SU-DHL-6 (cell line): ENCODE data around the gene FBLN2.

Experiments
- H2AFZ ChIP-seq: fragments of 200-600 bp; sonication (generic); 2 replicates; pipeline ENCODE4 v1.6.1; 2014; ENCODE audit warnings: low read depth, mild to moderate bottlenecking, moderate library complexity, mixed read lengths, antibody characterized with exemption, low read length; ENCODE audit not compliant: severe bottlenecking
- H3F3A ChIP-seq: fragments of 200-600 bp; shearing (Covaris generic); 2 replicates; pipeline ENCODE4 v1.6.0; 2016; ENCODE audit warnings: antibody characterized with exemption, mild to moderate bottlenecking; ENCODE audit not compliant: insufficient read depth
- H3K27ac ChIP-seq: fragments of 200-600 bp; sonication (generic); 2 replicates; pipeline ENCODE4 v1.5.1; 2016; ENCODE audit warnings: low read depth, mild to moderate bottlenecking, low read length, moderate library complexity, mixed read lengths
- H3K27me3 ChIP-seq: fragments of 200-600 bp; sonication (generic), shearing (Covaris generic); 2 replicates; pipeline ENCODE4 v1.6.0; 2014; ENCODE audit warnings: mild to moderate bottlenecking, low read length
- H3K36me3 ChIP-seq: fragments of 200-600 bp; sonication (generic); 2 replicates; pipeline ENCODE4 v1.6.1; 2014; ENCODE audit warnings: mild to moderate bottlenecking, low read length, mixed read lengths
- H3K4me2 ChIP-seq: fragments of 300-600, 200-600 bp; shearing (Covaris generic), sonication (generic); 2 replicates; pipeline ENCODE4 v1.6.0; 2014; ENCODE audit warnings: low read length, low read depth, mild to moderate bottlenecking; ENCODE audit not compliant: poor library complexity, severe bottlenecking
- H3K4me3 ChIP-seq: fragments of 200-600 bp; sonication (generic); 2 replicates; pipeline ENCODE4 v1.5.1; 2014; ENCODE audit warnings: antibody characterized with exemption, low read length, mild to moderate bottlenecking, mixed read lengths; ENCODE audit not compliant: insufficient read depth, poor library complexity, severe bottlenecking
- H3K79me2 ChIP-seq: fragments of 200-600 bp; sonication (generic); 2 replicates; pipeline ENCODE4 v1.6.1; 2014; ENCODE audit warnings: mild to moderate bottlenecking, low read length, moderate library complexity; ENCODE audit not compliant: insufficient read depth
- H3K9ac ChIP-seq: fragments of 200-600 bp; sonication (generic); 2 replicates; pipeline ENCODE4 v1.7.0; 2014; ENCODE audit warnings: mild to moderate bottlenecking, low read length
- H3K9me2 ChIP-seq: fragments of 200-600 bp; sonication (generic); replicated peaks from 2 replicates; pipeline ENCODE4 v1.6.1; 2014; ENCODE audit warnings: low read length; ENCODE audit not compliant: insufficient read depth
- H3K9me3 ChIP-seq: fragments of 200-600 bp; sonication (generic); 2 replicates; pipeline ENCODE4 v1.6.1; 2014; ENCODE audit warnings: low read length, mixed read lengths; ENCODE audit not compliant: insufficient read depth
- H4K20me1 ChIP-seq: fragments of 200-600 bp; sonication (generic); 2 replicates; pipeline ENCODE4 v1.6.1; 2014; ENCODE audit warnings: low read depth, mild to moderate bottlenecking, antibody characterized with exemption, low read length, moderate library complexity, mixed read lengths
- EZH2phosphoT487 ChIP-seq: fragments of 200-600 bp; sonication (generic), shearing (Covaris generic); conservative IDR thresholded peaks from 2 replicates; pipeline ENCODE4 v1.6.1; 2018; ENCODE audit warnings: mild to moderate bottlenecking, antibody characterized with exemption, low read length, moderate library complexity, mixed read lengths
- TF ChIP-seq, protein P1 (sequence below): fragments of 200-600 bp; sonication (generic); IDR thresholded peaks from one replicate; pipeline ENCODE4 v1.5.1; 2017; ENCODE audit warnings: antibody characterized with exemption, mild to moderate bottlenecking, low read length, moderate library complexity; ENCODE audit not compliant: insufficient read depth, poor library complexity, severe bottlenecking

FBLN2 gene

DNA sequence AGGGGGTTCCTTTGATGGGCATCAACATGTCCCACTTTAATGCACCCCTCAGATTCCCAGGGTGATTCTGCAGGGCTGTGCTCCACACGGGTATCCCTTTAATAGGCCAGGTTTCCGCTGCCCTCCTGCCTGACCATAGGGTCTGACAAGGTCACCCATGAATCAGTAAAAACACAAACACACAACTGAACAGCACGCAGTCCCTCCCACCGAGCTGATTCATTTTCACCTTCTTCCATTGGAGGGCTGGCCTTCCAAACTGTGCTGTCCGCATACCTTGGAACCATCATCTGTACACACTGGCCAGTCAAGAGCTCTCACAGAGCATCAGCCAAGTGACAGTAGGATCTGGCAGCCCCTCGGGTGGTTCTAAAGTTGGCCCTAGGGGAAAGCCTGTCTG lies 93.7 kb downstream of the FBLN2 start:
- no peak overlapping the region for H3K9ac ChIP-seq
- H3F3A ChIP-seq = no peaks in the 10 kb centered on the region
- TF ChIP-seq EZH2phosphoT487 = no peak
- TF ChIP-seq, protein P1, sequence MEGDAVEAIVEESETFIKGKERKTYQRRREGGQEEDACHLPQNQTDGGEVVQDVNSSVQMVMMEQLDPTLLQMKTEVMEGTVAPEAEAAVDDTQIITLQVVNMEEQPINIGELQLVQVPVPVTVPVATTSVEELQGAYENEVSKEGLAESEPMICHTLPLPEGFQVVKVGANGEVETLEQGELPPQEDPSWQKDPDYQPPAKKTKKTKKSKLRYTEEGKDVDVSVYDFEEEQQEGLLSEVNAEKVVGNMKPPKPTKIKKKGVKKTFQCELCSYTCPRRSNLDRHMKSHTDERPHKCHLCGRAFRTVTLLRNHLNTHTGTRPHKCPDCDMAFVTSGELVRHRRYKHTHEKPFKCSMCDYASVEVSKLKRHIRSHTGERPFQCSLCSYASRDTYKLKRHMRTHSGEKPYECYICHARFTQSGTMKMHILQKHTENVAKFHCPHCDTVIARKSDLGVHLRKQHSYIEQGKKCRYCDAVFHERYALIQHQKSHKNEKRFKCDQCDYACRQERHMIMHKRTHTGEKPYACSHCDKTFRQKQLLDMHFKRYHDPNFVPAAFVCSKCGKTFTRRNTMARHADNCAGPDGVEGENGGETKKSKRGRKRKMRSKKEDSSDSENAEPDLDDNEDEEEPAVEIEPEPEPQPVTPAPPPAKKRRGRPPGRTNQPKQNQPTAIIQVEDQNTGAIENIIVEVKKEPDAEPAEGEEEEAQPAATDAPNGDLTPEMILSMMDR = no peak
- H3K36me3 ChIP-seq = no peaks in the 10 kb centered on the region
- no peaks in the 10 kb centered on the region for H3K9me3 ChIP-seq
- no peak overlapping the region for H2AFZ ChIP-seq
- H3K79me2 ChIP-seq = no peaks in the 10 kb centered on the region
- no peaks in the 10 kb centered on the region for H3K27me3 ChIP-seq
- no peak overlapping the region for H3K4me3 ChIP-seq
- H3K27ac ChIP-seq = no peak overlapping the region
- H4K20me1 ChIP-seq = no peaks in the 10 kb centered on the region
- no peak overlapping the region for H3K4me2 ChIP-seq
- H3K9me2 ChIP-seq = no peaks in the 10 kb centered on the region

DNA sequence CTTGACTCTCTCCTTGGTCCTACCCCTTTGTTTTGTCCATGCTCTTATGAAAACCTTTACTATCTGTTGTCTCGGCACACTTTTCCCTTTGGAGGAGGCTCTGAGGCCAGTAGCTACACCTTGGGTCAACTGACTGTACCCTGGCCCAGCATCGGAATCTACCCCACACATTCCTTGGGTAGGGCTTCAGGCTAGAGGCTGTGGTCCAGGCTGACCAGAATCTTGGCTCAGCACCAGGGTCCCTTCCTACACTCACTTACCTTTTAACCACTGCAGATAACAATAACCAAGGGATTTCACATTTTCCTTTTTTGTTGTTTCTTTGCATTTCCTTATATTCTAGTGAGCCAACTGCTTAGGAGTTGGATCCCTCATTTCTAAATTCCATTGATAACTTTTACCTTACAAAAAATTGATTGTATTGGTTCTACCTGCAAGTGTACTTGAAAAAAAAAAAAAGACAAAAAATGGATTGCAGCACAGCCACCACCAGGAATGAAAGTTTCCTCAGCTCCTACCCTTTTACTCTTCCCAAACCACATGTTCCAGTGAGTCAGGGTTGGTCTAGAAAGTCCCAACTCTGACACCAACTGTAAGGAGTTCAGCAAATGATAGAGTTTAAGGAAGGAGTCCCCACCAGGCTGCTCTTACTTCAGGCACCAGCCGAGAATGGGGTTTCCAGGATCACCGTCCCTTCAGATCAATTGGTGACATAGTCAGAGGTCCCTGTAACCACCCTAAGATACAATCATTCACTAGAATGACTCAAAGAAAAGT lies 95.6 kb downstream of the FBLN2 start:
- no peak overlapping the region for H3K9ac ChIP-seq
- H3K27ac ChIP-seq = no peak overlapping the region
- no peaks in the 10 kb centered on the region for H3K79me2 ChIP-seq
- no peaks in the 10 kb centered on the region for H3F3A ChIP-seq
- H3K9me2 ChIP-seq = no peaks in the 10 kb centered on the region
- H3K9me3 ChIP-seq = no peaks in the 10 kb centered on the region
- no peaks in the 10 kb centered on the region for H3K36me3 ChIP-seq
- H4K20me1 ChIP-seq = no peaks in the 10 kb centered on the region
- no peak for TF ChIP-seq EZH2phosphoT487
- TF ChIP-seq, protein P1 = no peak
- no peak overlapping the region for H3K4me3 ChIP-seq
- no peak overlapping the region for H2AFZ ChIP-seq
- H3K27me3 ChIP-seq = no peaks in the 10 kb centered on the region
- H3K4me2 ChIP-seq = no peak overlapping the region

DNA sequence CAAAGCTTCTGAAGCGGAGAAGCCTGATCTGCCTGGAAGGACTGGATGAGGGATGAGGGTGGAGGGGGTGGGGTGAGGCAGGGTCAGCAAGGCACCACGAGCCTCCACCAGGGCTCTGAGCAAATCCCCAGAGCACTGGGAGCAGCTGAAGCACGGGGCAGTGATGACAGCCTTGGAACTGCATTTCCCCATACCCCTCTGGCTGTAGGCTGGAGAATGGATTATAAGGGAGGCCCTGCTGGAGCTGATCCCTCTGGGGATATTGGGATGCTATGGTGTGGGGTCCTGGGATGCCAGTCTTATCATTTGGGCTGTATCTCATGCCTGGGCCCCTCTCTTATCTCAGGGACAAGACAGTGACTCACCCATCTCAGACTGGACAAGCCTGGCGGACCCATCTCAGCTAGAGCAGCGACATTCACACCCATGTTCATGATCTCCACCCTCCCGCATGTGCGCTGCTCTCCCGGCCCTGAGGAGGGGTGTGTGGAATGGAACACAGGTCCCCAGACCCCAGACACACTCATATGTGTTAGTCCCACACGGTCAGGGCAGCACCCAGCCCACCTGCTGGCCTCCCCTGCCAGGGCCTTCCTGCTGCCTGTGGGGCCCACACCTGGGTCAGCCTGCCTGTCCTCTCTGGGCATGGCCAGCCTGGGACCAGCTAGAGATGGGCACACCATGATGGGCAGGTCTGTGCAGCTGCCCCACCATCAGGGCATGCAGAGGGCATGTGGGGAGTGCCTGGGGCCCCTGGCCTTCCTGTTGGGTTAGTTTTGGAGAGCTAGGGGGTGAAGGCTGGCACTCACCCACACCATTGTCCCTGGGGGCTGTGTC lies 97.1 kb downstream of the FBLN2 start:
- no peak overlapping the region for H3K9ac ChIP-seq
- H3K27ac ChIP-seq = no peak overlapping the region
- TF ChIP-seq, protein P1 = no peak
- TF ChIP-seq EZH2phosphoT487 = no peak
- no peak overlapping the region for H3K4me2 ChIP-seq
- no peaks in the 10 kb centered on the region for H3F3A ChIP-seq
- H3K9me3 ChIP-seq = no peaks in the 10 kb centered on the region
- H3K9me2 ChIP-seq = no peaks in the 10 kb centered on the region
- H2AFZ ChIP-seq = no peak overlapping the region
- no peak overlapping the region for H3K4me3 ChIP-seq
- no peaks in the 10 kb centered on the region for H3K27me3 ChIP-seq
- no peaks in the 10 kb centered on the region for H3K79me2 ChIP-seq
- H4K20me1 ChIP-seq = no peaks in the 10 kb centered on the region
- no peaks in the 10 kb centered on the region for H3K36me3 ChIP-seq
